SK-N-MC (cell line): ENCODE measurements around the gene HAO2.

Source experiments
- EZH2 ChIP-seq: fragments of 200-600 bp; sonication (generic); IDR thresholded peaks from one replicate; pipeline ENCODE4 v1.6.1; 2017; ENCODE audit warnings: antibody characterized with exemption
- FOXP2 ChIP-seq: optimal IDR thresholded peaks from 2 replicates; pipeline ENCODE3; 2011; ENCODE audit warnings: mild to moderate bottlenecking, moderate library complexity; ENCODE audit not compliant: insufficient read depth; ENCODE audit errors: extremely low read length, control extremely low read depth

DNA sequence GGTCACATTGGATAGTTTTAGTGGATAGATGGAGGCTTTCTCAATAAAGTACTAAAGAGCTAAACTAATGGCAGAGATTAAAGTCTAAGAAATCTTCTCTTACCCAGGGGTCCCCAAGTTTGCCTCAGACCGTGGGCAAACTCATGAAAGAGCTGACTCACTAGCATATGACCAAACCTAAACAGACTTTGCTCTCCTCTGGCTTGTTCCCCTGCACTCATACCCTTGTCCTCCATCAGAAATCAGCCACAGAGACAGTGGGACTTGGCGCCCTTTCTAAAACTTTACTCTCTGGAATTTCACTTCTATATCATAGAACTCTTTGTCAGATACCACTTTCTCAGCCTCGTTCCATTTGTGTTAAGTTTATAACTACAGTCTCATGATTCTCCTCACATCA, 29.4 kb downstream of the HAO2 start:
- TF ChIP-seq EZH2 (no peak), FOXP2 (no peak)
